IMR-90 (cell line): ENCODE results near the gene ELMO1. TPM values are rescaled to one million over a fixed set of nuclear protein-coding genes. Genes with fewer than 3 reads are reported as not detected.

Experiments used
- ATAC-seq: fragments of 200-7000 bp; cut with Tn5 transposase; 2 replicates; pipeline ENCODE4 v1.9.1; 2020; ENCODE audit warnings: low read depth, mild to moderate bottlenecking, moderate library complexity
- BruUV-seq: library from RNA; stranded (reverse); fragments of 400-500 nt; replicated peaks from 2 replicates; lab custom pipeline; 2021; lab: Mats Ljungman, UMichigan
- CTCF ChIA-PET: fragments of 300-600 bp; formaldehyde crosslinking; extraction: SDS; loops from one replicate; lab custom pipeline; 2021; ENCODE audit warnings: antibody characterized with exemption; lab: Yijun Ruan, JAX
- POLR2A ChIA-PET: fragments of 300-600 bp; sonication (Branson Sonifier 250); formaldehyde crosslinking; loops from one replicate; lab custom pipeline; 2022; ENCODE audit warnings: antibody characterized with exemption; ENCODE audit not compliant: unreplicated experiment; lab: Charles Lee
- DNase-seq: peaks from one replicate; pipeline ENCODE4 v3.0.0; 2013
- H2AFZ ChIP-seq: replicated peaks from 2 replicates; pipeline ENCODE3; 2013; ENCODE audit warnings: low read length, mild to moderate bottlenecking; ENCODE audit not compliant: poor library complexity
- H2AK5ac ChIP-seq: 2 replicates; pipeline ENCODE4 v1.6.1; 2013; ENCODE audit warnings: low read depth, low read length, inconsistent platforms
- H2AK9ac ChIP-seq: replicated peaks from 2 replicates; pipeline ENCODE3; 2013; ENCODE audit warnings: mild to moderate bottlenecking, low read depth, low read length, moderate library complexity; ENCODE audit not compliant: poor library complexity
- H2BK120ac ChIP-seq: 2 replicates; pipeline ENCODE4 v1.6.1; 2013; ENCODE audit warnings: low read depth, low read length, inconsistent platforms
- H2BK15ac ChIP-seq: 3 replicates; pipeline ENCODE4 v1.6.1; 2013; ENCODE audit warnings: low read depth, low read length, inconsistent platforms
- H2BK20ac ChIP-seq: 2 replicates; pipeline ENCODE4 v1.6.1; 2013; ENCODE audit warnings: low read depth, mild to moderate bottlenecking, inconsistent platforms, low read length, moderate library complexity
- H2BK5ac ChIP-seq: 2 replicates; pipeline ENCODE4 v1.6.1; 2013; ENCODE audit warnings: mild to moderate bottlenecking, low read depth, low read length, inconsistent platforms; ENCODE audit not compliant: poor library complexity, severe bottlenecking
- H3K14ac ChIP-seq: replicated peaks from 2 replicates; pipeline ENCODE4 v1.6.1; 2013; ENCODE audit warnings: low read depth, low read length, inconsistent platforms
- H3K18ac ChIP-seq: 2 replicates; pipeline ENCODE4 v1.6.1; 2013; ENCODE audit warnings: low read depth, low read length, control low read depth
- H3K23ac ChIP-seq: 2 replicates; pipeline ENCODE4 v1.6.1; 2013; ENCODE audit warnings: low read depth, low read length, inconsistent platforms
- H3K27ac ChIP-seq: 2 replicates; pipeline ENCODE4 v1.5.1; 2013; ENCODE audit warnings: mild to moderate bottlenecking, control low read depth, low read length; ENCODE audit not compliant: insufficient read depth
- H3K27me3 ChIP-seq: 2 replicates; pipeline ENCODE4 v1.6.1; 2013; ENCODE audit warnings: low read length; ENCODE audit not compliant: control insufficient read depth, insufficient read depth
- H3K36me3 ChIP-seq: 2 replicates; pipeline ENCODE4 v1.6.1; 2013; ENCODE audit warnings: low read length, mixed read lengths; ENCODE audit not compliant: control insufficient read depth, insufficient read depth
- H3K4ac ChIP-seq: 2 replicates; pipeline ENCODE4 v1.6.1; 2013; ENCODE audit warnings: low read depth, low read length, inconsistent platforms
- H3K4me1 ChIP-seq: 2 replicates; pipeline ENCODE4 v1.6.1; 2013; ENCODE audit warnings: low read length, mixed read lengths; ENCODE audit not compliant: control insufficient read depth, insufficient read depth
- H3K4me2 ChIP-seq: 2 replicates; pipeline ENCODE4 v1.6.1; 2013; ENCODE audit warnings: low read depth, mild to moderate bottlenecking, control low read depth, low read length, moderate library complexity
- H3K4me3 ChIP-seq: 2 replicates; pipeline ENCODE4 v1.5.1; 2013; ENCODE audit warnings: low read depth, mild to moderate bottlenecking, control low read depth, low read length, moderate library complexity; ENCODE audit not compliant: insufficient read depth
- H3K56ac ChIP-seq: 2 replicates; pipeline ENCODE4 v1.6.1; 2013; ENCODE audit warnings: low read length, inconsistent platforms; ENCODE audit not compliant: insufficient read depth; ENCODE audit errors: extremely low read depth
- H3K79me1 ChIP-seq, 2 experiments: 2 replicates each; pipeline ENCODE4 v1.6.1; 2013; ENCODE audit warnings: low read length in 2 of 2, inconsistent platforms in 1 of 2, low read depth in 1 of 2
- H3K9ac ChIP-seq: 2 replicates; pipeline ENCODE4 v1.6.1; 2013; ENCODE audit warnings: low read depth, low read length, control low read depth
- H3K9me1 ChIP-seq: 2 replicates; pipeline ENCODE4 v1.6.1; 2013; ENCODE audit warnings: low read length, inconsistent platforms; ENCODE audit not compliant: insufficient read depth
- H3K9me3 ChIP-seq: 2 replicates; pipeline ENCODE4 v1.6.1; 2013; ENCODE audit warnings: low read length; ENCODE audit not compliant: control insufficient read depth, insufficient read depth
- H4K20me1 ChIP-seq: 2 replicates; pipeline ENCODE4 v1.6.1; 2013; ENCODE audit warnings: low read length, inconsistent platforms; ENCODE audit not compliant: insufficient read depth
- H4K5ac ChIP-seq: 2 replicates; pipeline ENCODE4 v1.6.1; 2013; ENCODE audit warnings: mild to moderate bottlenecking, low read depth, low read length, control low read depth
- H4K8ac ChIP-seq, 2 experiments: 2 replicates each; pipeline ENCODE4 v1.6.1; 2013; ENCODE audit warnings: low read depth in 2 of 2, low read length in 2 of 2, control low read depth in 1 of 2, inconsistent platforms in 1 of 2
- H4K91ac ChIP-seq: 2 replicates; pipeline ENCODE4 v1.6.1; 2013; ENCODE audit warnings: low read depth, low read length, inconsistent platforms; ENCODE audit not compliant: insufficient read depth
- NFE2L2 ChIP-seq: fragments of 150-350 bp; IDR thresholded peaks from 2 replicates; pipeline ENCODE4 v1.6.1; 2016; ENCODE audit warnings: low read depth, mild to moderate bottlenecking, low read length
- WGBS, 2 experiments: methylation state at CpG; one replicate each; pipeline versions ENCODE4 v1.1.5 to v1.1.7; 2013; ENCODE audit warnings: missing lambda C conversion rate in 2 of 2; ENCODE audit not compliant: insufficient read length in 1 of 2; ENCODE audit errors: extremely low coverage in 2 of 2; 5-methylcytosine and 5-hydroxymethylcytosine counted together
- dilution Hi-C: fragments of 300-500 bp; cut with HindIII; formaldehyde crosslinking; loops from one replicate; pipeline ENCODE4 v1.14.3; 2018; ENCODE audit warnings: low sequenced_read_pairs; ENCODE audit not compliant: unreplicated experiment
- in situ Hi-C: fragments of 300-500 bp; cut with MboI; formaldehyde crosslinking; loops from 3 replicates; pipeline ENCODE4 v1.14.3; 2019; ENCODE audit warnings: low sequenced_read_pairs, inconsistent platforms, mixed read lengths
- intact Hi-C: fragments of 100-400 bp; cut with micrococcal nuclease; formaldehyde crosslinking; loops from 2 replicates; pipeline ENCODE4 v1.10.0; 2022
- polyA plus RNA-seq, 3 experiments: library from polyadenylated mRNA; depleted of rRNA; stranded (reverse); fragments of >200 nt; gene quantifications; 2 replicates each; pipeline ENCODE4 v1.2.3, GENCODE V29; 2012; ENCODE audit warnings: low replicate concordance in 1 of 3
- total RNA-seq: library from RNA; depleted of rRNA; stranded (reverse); fragments of >200 nt; gene quantifications from 2 replicates; pipeline ENCODE4 v1.2.3, GENCODE V29; 2012
- TF ChIP-seq, protein P1 (sequence below): conservative IDR thresholded peaks from 2 replicates; pipeline ENCODE4 v1.5.1; 2012; ENCODE audit warnings: mild to moderate bottlenecking, low read depth, low read length, improper control_type of control experiment

The ELMO1 gene
- total and polyA plus RNA-seq, 2 of the 4 experiments (the other 2 are of a cell fraction) = 0.03 TPM; not detected in 1

DNA sequence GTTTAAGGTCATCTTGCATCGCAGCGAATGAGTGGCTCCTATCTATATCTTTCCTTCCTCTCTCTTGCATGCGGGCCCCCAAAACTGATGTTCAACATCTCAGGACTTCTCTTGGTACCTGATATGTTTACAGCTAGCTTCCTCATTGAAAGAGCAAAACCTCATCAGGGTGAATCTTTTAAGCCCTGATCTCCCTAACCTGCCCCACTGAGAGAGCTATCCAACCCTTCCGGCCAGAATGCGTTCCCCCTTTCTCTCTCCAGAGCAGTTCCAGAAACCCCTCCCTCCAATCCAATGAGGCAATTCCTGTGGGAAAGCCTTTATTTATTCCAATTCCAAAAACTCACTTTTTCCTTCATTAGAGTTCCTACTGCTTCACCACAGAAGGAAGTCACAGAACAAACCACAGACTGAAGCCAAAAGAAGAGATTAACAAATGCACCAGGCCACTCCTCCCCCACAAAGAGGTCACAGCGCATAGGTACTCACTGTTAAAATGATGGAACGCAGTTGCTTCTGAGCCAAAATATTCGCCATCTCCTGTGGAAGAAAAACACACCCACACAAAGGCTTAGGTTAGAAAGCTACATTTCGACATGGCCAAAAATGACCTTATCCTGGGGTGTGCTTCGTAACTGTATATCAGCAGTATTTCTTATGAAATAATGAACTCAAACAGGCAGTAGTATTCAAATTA is 232.4 kb downstream of the ELMO1 start:
- no TSS peak for BruUV-seq
- in situ Hi-C loops = loop anchor here (25.0 kb wide), 1 partner anchor 621 kb away; the partner anchor contains the start of gene NME8

More for the DNA sequence above, 232.4 kb downstream of the ELMO1 start:
- Histone ChIP-seq H3K79me1 (no peaks in the 10 kb centered on the region), H3K27me3 (no peaks in the 10 kb centered on the region), H3K9me1 (no peaks in the 10 kb centered on the region), H4K8ac (no peak overlapping the region), H3K4me2 (no peak overlapping the region), H3K27ac (no peak overlapping the region), H3K23ac (no peak overlapping the region), H3K9ac (no peak overlapping the region), H2BK5ac (no peak overlapping the region), H2BK120ac (no peak overlapping the region), H3K56ac (no peak overlapping the region), H4K20me1 (no peaks in the 10 kb centered on the region), H3K14ac (no peak overlapping the region), H3K4ac (no peak overlapping the region), H3K36me3 (no peaks in the 10 kb centered on the region), H3K18ac (no peak overlapping the region), H2BK20ac (no peak overlapping the region), H4K91ac (no peak overlapping the region), H2AK5ac (no peak overlapping the region), H3K4me1 (peaks cover 2% of the 10 kb centered on the region; the same call in 1 of the 2 replicates), H2AFZ (no peak overlapping the region), H4K5ac (no peak overlapping the region), H2AK9ac (no peak overlapping the region), H2BK15ac (no peak overlapping the region), H3K9me3 (no peaks in the 10 kb centered on the region), H3K4me3 (no peak overlapping the region)
- ChIA-PET CTCF (no interaction called here), POLR2A (no interaction called here)
- TF ChIP-seq, protein P1, sequence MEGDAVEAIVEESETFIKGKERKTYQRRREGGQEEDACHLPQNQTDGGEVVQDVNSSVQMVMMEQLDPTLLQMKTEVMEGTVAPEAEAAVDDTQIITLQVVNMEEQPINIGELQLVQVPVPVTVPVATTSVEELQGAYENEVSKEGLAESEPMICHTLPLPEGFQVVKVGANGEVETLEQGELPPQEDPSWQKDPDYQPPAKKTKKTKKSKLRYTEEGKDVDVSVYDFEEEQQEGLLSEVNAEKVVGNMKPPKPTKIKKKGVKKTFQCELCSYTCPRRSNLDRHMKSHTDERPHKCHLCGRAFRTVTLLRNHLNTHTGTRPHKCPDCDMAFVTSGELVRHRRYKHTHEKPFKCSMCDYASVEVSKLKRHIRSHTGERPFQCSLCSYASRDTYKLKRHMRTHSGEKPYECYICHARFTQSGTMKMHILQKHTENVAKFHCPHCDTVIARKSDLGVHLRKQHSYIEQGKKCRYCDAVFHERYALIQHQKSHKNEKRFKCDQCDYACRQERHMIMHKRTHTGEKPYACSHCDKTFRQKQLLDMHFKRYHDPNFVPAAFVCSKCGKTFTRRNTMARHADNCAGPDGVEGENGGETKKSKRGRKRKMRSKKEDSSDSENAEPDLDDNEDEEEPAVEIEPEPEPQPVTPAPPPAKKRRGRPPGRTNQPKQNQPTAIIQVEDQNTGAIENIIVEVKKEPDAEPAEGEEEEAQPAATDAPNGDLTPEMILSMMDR = no peak
- TF ChIP-seq NFE2L2 = no peak
- WGBS, 2 experiments = no CpG with 5 or more reads among the region's 10 CpGs
- dilution Hi-C loops (no loop called here), intact Hi-C loops (no loop called here)
- ATAC-seq (no peak), DNase-seq (no peak)
